ENCODE results near the gene DOK5. TPM values are rescaled to one million over a fixed set of nuclear protein-coding genes. Genes with fewer than 3 reads are reported as not detected.

DOK5 gene
- total and polyA plus RNA-seq, 2 experiments from 2014 or later, result 5.0 to 6.9 TPM

DNA sequence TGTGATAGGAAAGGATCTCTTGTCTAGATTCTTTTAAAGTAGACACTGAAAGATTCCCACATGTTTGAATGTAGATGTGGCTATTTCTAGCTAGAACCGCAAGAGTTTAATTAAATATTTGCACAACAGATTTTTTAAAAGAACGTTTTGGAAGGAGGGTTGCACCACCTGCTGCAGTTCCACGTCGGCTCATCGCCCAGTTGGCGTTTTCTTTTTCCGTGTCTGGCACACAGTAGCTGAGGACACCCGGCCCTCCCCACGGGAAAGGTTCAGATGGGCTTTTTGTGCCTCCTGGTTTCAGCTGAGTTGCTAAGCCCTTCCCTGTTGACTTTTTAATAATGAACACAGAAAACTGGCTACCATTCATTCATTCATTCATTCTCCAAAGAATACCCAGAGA, 41.8 kb upstream of the DOK5 start:
- Histone ChIP-seq H3K4me3 (no peak overlapping the region), H3K9me2 (ENCODE audit: insufficient read depth) (no peaks in the 10 kb centered on the region; the same call in 1 of the 2 replicates), H3K4me2 (no peak overlapping the region), H3K4me1 (ENCODE audit: insufficient read depth) (peaks cover 3% of the 10 kb centered on the region; the same call in 1 of the 2 replicates), H3K27ac (ENCODE audit: low read depth) (no peak overlapping the region), H3K27me3 (ENCODE audit: insufficient read depth) (no peaks in the 10 kb centered on the region), H3F3A (replicated peaks; ENCODE audit: low read depth) (no peaks in the 10 kb centered on the region), H3K36me3 (ENCODE audit: insufficient read depth) (no peaks in the 10 kb centered on the region), H2AFZ (no peak overlapping the region), H4K20me1 (replicated peaks; ENCODE audit: insufficient read depth) (no peaks in the 10 kb centered on the region), H3K79me2 (replicated peaks; ENCODE audit: insufficient read depth) (no peaks in the 10 kb centered on the region)
- peaks cover 6% of the 10 kb centered on the region; the same call in 2 of the 3 replicates for H3K4me1 Mint-ChIP-seq
- no peak overlapping the region for H3K4me3 Mint-ChIP-seq
- H3K36me3 Mint-ChIP-seq (ENCODE audit: low read depth), result no peaks in the 10 kb centered on the region
- DNase-seq (ENCODE audit: low spot score), result no peak
- TF ChIP-seq CREB1 (CRISPR knock-in tag; IDR thresholded peaks at IDR 0.05; ENCODE audit: low read depth) (no peak), ZNF114 (CRISPR knock-in tag; IDR thresholded peaks at IDR 0.05) (no peak), JUNB (IDR thresholded peaks at IDR 0.05; ENCODE audit: unreplicated experiment) (no peak), EZH2phosphoT487 (IDR thresholded peaks at IDR 0.05; ENCODE audit: unreplicated experiment) (no peak), NANOG (IDR thresholded peaks at IDR 0.05; ENCODE audit: borderline replicate concordance) (no peak)
- TF ChIP-seq, protein P1, sequence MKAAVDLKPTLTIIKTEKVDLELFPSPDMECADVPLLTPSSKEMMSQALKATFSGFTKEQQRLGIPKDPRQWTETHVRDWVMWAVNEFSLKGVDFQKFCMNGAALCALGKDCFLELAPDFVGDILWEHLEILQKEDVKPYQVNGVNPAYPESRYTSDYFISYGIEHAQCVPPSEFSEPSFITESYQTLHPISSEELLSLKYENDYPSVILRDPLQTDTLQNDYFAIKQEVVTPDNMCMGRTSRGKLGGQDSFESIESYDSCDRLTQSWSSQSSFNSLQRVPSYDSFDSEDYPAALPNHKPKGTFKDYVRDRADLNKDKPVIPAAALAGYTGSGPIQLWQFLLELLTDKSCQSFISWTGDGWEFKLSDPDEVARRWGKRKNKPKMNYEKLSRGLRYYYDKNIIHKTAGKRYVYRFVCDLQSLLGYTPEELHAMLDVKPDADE (IDR thresholded peaks at IDR 0.05), result no peak
- no peak overlapping the region for H3K27ac Mint-ChIP-seq
- no peak for ATAC-seq
- peaks cover 6% of the 10 kb centered on the region for H3K27me3 Mint-ChIP-seq (ENCODE audit: insufficient read depth, low read depth, poor library complexity)
- H3K9me3 Mint-ChIP-seq, result no peaks in the 10 kb centered on the region

GRCh38 chr20:54434196-54434595, 41.2 kb upstream of the DOK5 start:
- Histone ChIP-seq H3K27ac (ENCODE audit: low read depth) (no peak overlapping the region), H3K4me2 (no peak overlapping the region), H3K4me1 (ENCODE audit: insufficient read depth) (peaks cover 3% of the 10 kb centered on the region; the same call in 1 of the 2 replicates), H4K20me1 (replicated peaks; ENCODE audit: insufficient read depth) (no peaks in the 10 kb centered on the region), H3K9me2 (ENCODE audit: insufficient read depth) (no peaks in the 10 kb centered on the region; the same call in 1 of the 2 replicates), H3K36me3 (ENCODE audit: insufficient read depth) (no peaks in the 10 kb centered on the region), H3K4me3 (no peak overlapping the region), H3F3A (replicated peaks; ENCODE audit: low read depth) (no peaks in the 10 kb centered on the region), H3K79me2 (replicated peaks; ENCODE audit: insufficient read depth) (no peaks in the 10 kb centered on the region), H2AFZ (no peak overlapping the region), H3K27me3 (ENCODE audit: insufficient read depth) (no peaks in the 10 kb centered on the region)
- Mint-ChIP-seq H3K4me3 (no peak overlapping the region), H3K27ac (no peak overlapping the region), H3K4me1 (peaks cover 6% of the 10 kb centered on the region; the same call in 2 of the 3 replicates), H3K27me3 (ENCODE audit: insufficient read depth, low read depth, poor library complexity) (peaks cover 6% of the 10 kb centered on the region), H3K9me3 (no peaks in the 10 kb centered on the region), H3K36me3 (ENCODE audit: low read depth) (no peaks in the 10 kb centered on the region)
- ATAC-seq (no peak), DNase-seq (ENCODE audit: low spot score) (no peak)
- no peak for TF ChIP-seq POLR2AphosphoS5 (IDR thresholded peaks at IDR 0.05; ENCODE audit: low read depth)
- no peak for TF ChIP-seq ZNF114 (CRISPR knock-in tag; IDR thresholded peaks at IDR 0.05)
- TF ChIP-seq, protein P2, sequence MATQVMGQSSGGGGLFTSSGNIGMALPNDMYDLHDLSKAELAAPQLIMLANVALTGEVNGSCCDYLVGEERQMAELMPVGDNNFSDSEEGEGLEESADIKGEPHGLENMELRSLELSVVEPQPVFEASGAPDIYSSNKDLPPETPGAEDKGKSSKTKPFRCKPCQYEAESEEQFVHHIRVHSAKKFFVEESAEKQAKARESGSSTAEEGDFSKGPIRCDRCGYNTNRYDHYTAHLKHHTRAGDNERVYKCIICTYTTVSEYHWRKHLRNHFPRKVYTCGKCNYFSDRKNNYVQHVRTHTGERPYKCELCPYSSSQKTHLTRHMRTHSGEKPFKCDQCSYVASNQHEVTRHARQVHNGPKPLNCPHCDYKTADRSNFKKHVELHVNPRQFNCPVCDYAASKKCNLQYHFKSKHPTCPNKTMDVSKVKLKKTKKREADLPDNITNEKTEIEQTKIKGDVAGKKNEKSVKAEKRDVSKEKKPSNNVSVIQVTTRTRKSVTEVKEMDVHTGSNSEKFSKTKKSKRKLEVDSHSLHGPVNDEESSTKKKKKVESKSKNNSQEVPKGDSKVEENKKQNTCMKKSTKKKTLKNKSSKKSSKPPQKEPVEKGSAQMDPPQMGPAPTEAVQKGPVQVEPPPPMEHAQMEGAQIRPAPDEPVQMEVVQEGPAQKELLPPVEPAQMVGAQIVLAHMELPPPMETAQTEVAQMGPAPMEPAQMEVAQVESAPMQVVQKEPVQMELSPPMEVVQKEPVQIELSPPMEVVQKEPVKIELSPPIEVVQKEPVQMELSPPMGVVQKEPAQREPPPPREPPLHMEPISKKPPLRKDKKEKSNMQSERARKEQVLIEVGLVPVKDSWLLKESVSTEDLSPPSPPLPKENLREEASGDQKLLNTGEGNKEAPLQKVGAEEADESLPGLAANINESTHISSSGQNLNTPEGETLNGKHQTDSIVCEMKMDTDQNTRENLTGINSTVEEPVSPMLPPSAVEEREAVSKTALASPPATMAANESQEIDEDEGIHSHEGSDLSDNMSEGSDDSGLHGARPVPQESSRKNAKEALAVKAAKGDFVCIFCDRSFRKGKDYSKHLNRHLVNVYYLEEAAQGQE (IDR thresholded peaks at IDR 0.05; ENCODE audit: unreplicated experiment), result no peak
- no peak for TF ChIP-seq EZH2phosphoT487 (IDR thresholded peaks at IDR 0.05; ENCODE audit: unreplicated experiment)
- TF ChIP-seq, protein P1 (IDR thresholded peaks at IDR 0.05), result no peak
- TF ChIP-seq, protein P3, sequence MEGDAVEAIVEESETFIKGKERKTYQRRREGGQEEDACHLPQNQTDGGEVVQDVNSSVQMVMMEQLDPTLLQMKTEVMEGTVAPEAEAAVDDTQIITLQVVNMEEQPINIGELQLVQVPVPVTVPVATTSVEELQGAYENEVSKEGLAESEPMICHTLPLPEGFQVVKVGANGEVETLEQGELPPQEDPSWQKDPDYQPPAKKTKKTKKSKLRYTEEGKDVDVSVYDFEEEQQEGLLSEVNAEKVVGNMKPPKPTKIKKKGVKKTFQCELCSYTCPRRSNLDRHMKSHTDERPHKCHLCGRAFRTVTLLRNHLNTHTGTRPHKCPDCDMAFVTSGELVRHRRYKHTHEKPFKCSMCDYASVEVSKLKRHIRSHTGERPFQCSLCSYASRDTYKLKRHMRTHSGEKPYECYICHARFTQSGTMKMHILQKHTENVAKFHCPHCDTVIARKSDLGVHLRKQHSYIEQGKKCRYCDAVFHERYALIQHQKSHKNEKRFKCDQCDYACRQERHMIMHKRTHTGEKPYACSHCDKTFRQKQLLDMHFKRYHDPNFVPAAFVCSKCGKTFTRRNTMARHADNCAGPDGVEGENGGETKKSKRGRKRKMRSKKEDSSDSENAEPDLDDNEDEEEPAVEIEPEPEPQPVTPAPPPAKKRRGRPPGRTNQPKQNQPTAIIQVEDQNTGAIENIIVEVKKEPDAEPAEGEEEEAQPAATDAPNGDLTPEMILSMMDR (conservative IDR thresholded peaks at IDR 0.05; ENCODE audit: low read depth in 2 of 2), result no peak
- no peak for TF ChIP-seq EZH2 (IDR thresholded peaks at IDR 0.05; ENCODE audit: low read depth, unreplicated experiment)
- TF ChIP-seq NANOG (IDR thresholded peaks at IDR 0.05; ENCODE audit: borderline replicate concordance), result no peak

Data from GM23338 (cell line).